Peyer's patch (tissue), 4 donors: ENCODE measurements around the gene GPS1. TPM values are rescaled to one million over a fixed set of nuclear protein-coding genes. Genes with fewer than 3 reads are reported as not detected.
A peak's percentile ranks its signal among the peaks of the same experiment; 100 is the strongest.

Source experiments
- DNase-seq, 3 donors: peaks; one replicate each; pipeline ENCODE4 v3.0.0-alpha.2; 2017 to 2019
- H3K27ac ChIP-seq, 4 donors: fragments of 200-600 bp; sonication (generic); one replicate each; pipeline ENCODE4 v1.5.1; 2016 to 2019
- H3K27me3 ChIP-seq, 2 donors: fragments of 200-600 bp; sonication (generic); one replicate each; pipeline ENCODE4 v1.5.1; 2019
- H3K36me3 ChIP-seq, 3 donors: fragments of 200-600 bp; sonication (generic); one replicate each; pipeline ENCODE4 v1.5.1; 2016 to 2019
- H3K4me1 ChIP-seq, 4 donors: fragments of 200-600 bp; sonication (generic); one replicate each; pipeline ENCODE4 v1.5.1; 2016 to 2019
- H3K4me3 ChIP-seq, 4 donors: fragments of 200-600 bp; sonication (generic); 1 replicate in 3 of 4; 2 replicates in 1 of 4; pipeline ENCODE4 v1.5.1; 2016 to 2019; ENCODE audit warnings: mild to moderate bottlenecking in 1 of 4
- H3K9me3 ChIP-seq, 4 donors: fragments of 200-600 bp; sonication (generic); one replicate each; pipeline ENCODE4 v1.5.1; 2016 to 2019; ENCODE audit warnings: mild to moderate bottlenecking in 1 of 4
- CTCF ChIP-seq, 6 experiments: fragments of 450-650 bp in 4 of 6; fragments of 200-600 bp in 2 of 6; sonication (generic) in 1 of 6; IDR thresholded peaks; one replicate each; pipeline ENCODE4 v1.5.1; 2017 to 2019; ENCODE audit warnings: antibody characterized with exemption in 6 of 6, mild to moderate bottlenecking in 3 of 6, moderate library complexity in 1 of 6
- POLR2A ChIP-seq, 2 donors: fragments of 450-650 bp; IDR thresholded peaks; one replicate each; pipeline ENCODE4 v1.5.1; 2017; ENCODE audit warnings: antibody characterized with exemption in 2 of 2, mild to moderate bottlenecking in 2 of 2, moderate library complexity in 2 of 2
- total RNA-seq, 4 donors: library from RNA; depleted of rRNA; stranded (reverse); fragments of >200 nt; gene quantifications; one replicate each; pipeline ENCODE4 v1.1.0, GENCODE V29; 2016

Gene GPS1
- total RNA-seq, 4 donors from 2014 or later = 69.2 to 138 (median 88.5) TPM

- H3K27me3 ChIP-seq = no peaks in the 10 kb centered on the region
- DNase-seq = peak; percentile 42 to 80 (median 78)
- H3K9me3 ChIP-seq = no peaks in the 10 kb centered on the region
- TF ChIP-seq CTCF (IDR thresholded peaks at IDR 0.05) (peak; percentile 53 to 76 (median 68)), POLR2A (IDR thresholded peaks at IDR 0.05) (no peak)
- no peak overlapping the region for H3K4me3 ChIP-seq
- peaks cover 3 to 35% (median 19%) of the 10 kb centered on the region in 4 donors for H3K4me1 ChIP-seq
- no peak overlapping the region for H3K27ac ChIP-seq
- H3K36me3 ChIP-seq = peaks cover 0 to 14% (median 0%) of the 10 kb centered on the region in 3 donors
Measured at GRCh38 chr17:82019690-82020571, 31.8 kb upstream of the GPS1 start.

GRCh38 chr17:82020572-82021106, 31.1 kb upstream of the GPS1 start:
- Histone ChIP-seq H3K27ac (no peak overlapping the region), H3K4me1 (peaks cover 3 to 35% (median 19%) of the 10 kb centered on the region in 4 donors)

GRCh38 chr17:82021107-82021899, 30.4 kb upstream of the GPS1 start:
- no peak for TF ChIP-seq POLR2A (IDR thresholded peaks at IDR 0.05)
- peak; percentile 34 to 89 (median 73) for TF ChIP-seq CTCF (IDR thresholded peaks at IDR 0.05)
- Histone ChIP-seq H3K36me3 (peaks cover 0 to 14% (median 0%) of the 10 kb centered on the region in 3 donors), H3K27me3 (no peaks in the 10 kb centered on the region), H3K4me3 (peak overlapping the region in 3 of 4 donors; percentile 76 to 92 (median 89)), H3K9me3 (no peaks in the 10 kb centered on the region), H3K4me1 (peaks cover 3 to 35% (median 19%) of the 10 kb centered on the region in 4 donors), H3K27ac (peak overlapping the region in 3 of 4 donors; percentile 42 to 74 (median 73))
- DNase-seq = peak; percentile 63 to 87 (median 84)

More at GRCh38 chr17:82020572-82021106, 31.1 kb upstream of the GPS1 start:
- Histone ChIP-seq H3K9me3 (no peaks in the 10 kb centered on the region), H3K36me3 (peaks cover 0 to 14% (median 0%) of the 10 kb centered on the region in 3 donors), H3K4me3 (no peak overlapping the region), H3K27me3 (no peaks in the 10 kb centered on the region)
- no peak for DNase-seq
- no peak for TF ChIP-seq CTCF (IDR thresholded peaks at IDR 0.05)
- no peak for TF ChIP-seq POLR2A (IDR thresholded peaks at IDR 0.05)

- Histone ChIP-seq H3K36me3 (peaks cover 0 to 14% (median 0%) of the 10 kb centered on the region in 3 donors), H3K27me3 (no peaks in the 10 kb centered on the region), H3K4me3 (peak overlapping the region; percentile 61 to 92 (median 82)), H3K9me3 (no peaks in the 10 kb centered on the region), H3K4me1 (peaks cover 3 to 35% (median 19%) of the 10 kb centered on the region in 4 donors), H3K27ac (peak overlapping the region; percentile 73 to 80 (median 77))
- peak in 1 of 3 donors; percentile 66 for DNase-seq
- no peak for TF ChIP-seq POLR2A (IDR thresholded peaks at IDR 0.05)
- TF ChIP-seq CTCF (IDR thresholded peaks at IDR 0.05) = no peak
Measured at GRCh38 chr17:82021900-82022309, 29.8 kb upstream of the GPS1 start.

GRCh38 chr17:82022310-82022980, 29.3 kb upstream of the GPS1 start, which contains the start of gene CENPX:
CENPX (minus strand) TSS chr17:82022878; CDS start chr17:82022861, 17 bp downstream.
- Histone ChIP-seq H3K9me3 (no peaks in the 10 kb centered on the region), H3K27ac (peak within 1 kb of the TSS; percentile 73 to 80 (median 77)), H3K36me3 (peaks cover 0 to 14% (median 0%) of the 10 kb centered on the region in 3 donors), H3K4me1 (peaks cover 3 to 35% (median 19%) of the 10 kb centered on the region in 4 donors), H3K27me3 (no peaks in the 10 kb centered on the region), H3K4me3 (peak within 1 kb of the TSS; percentile 61 to 92 (median 87))
- peak; percentile 53 to 69 for TF ChIP-seq POLR2A (IDR thresholded peaks at IDR 0.05)
- TF ChIP-seq CTCF (IDR thresholded peaks at IDR 0.05) = no peak
- no peak for DNase-seq
